KMS-11 (cell line): Measurements from ENCODE around the gene HSPA12A.

Experiments used
- H2AFZ ChIP-seq: fragments of 200-600 bp; sonication (generic); 2 replicates; pipeline ENCODE4 v1.6.1; 2016; ENCODE audit warnings: antibody characterized with exemption, mixed run types, low read depth
- H3K27ac ChIP-seq: fragments of 200-600 bp; sonication (generic); 2 replicates; pipeline ENCODE4 v1.6.1; 2016; ENCODE audit warnings: mild to moderate bottlenecking, mixed run types
- H3K27me3 ChIP-seq: fragments of 200-600 bp; sonication (generic); 2 replicates; pipeline ENCODE4 v1.6.1; 2017; ENCODE audit warnings: mild to moderate bottlenecking, low read depth, mixed run types, moderate library complexity; ENCODE audit not compliant: insufficient read depth
- H3K36me3 ChIP-seq: fragments of 200-600 bp; sonication (generic); 2 replicates; pipeline ENCODE4 v1.6.1; 2017; ENCODE audit warnings: mild to moderate bottlenecking, mixed run types; ENCODE audit not compliant: insufficient read depth
- H3K4me1 ChIP-seq: fragments of 200-600 bp; sonication (generic); 2 replicates; pipeline ENCODE4 v1.6.1; 2016; ENCODE audit warnings: mild to moderate bottlenecking, low read depth, mixed run types; ENCODE audit not compliant: poor library complexity, severe bottlenecking
- H3K4me2 ChIP-seq: fragments of 200-600 bp; sonication (generic); 2 replicates; pipeline ENCODE4 v1.7.0; 2016; ENCODE audit warnings: mild to moderate bottlenecking, mixed run types
- H3K4me3 ChIP-seq: fragments of 200-600 bp; sonication (generic); IDR thresholded peaks from 2 replicates; pipeline ENCODE4 v1.6.1; 2017; ENCODE audit warnings: low read depth, low read length, mixed read lengths; ENCODE audit not compliant: insufficient read depth
- H3K79me2 ChIP-seq: fragments of 200-600 bp; sonication (generic); 2 replicates; pipeline ENCODE4 v1.6.1; 2016; ENCODE audit warnings: low read depth, mixed run types; ENCODE audit not compliant: insufficient read depth
- H3K9ac ChIP-seq: fragments of 200-600 bp; sonication (generic); 2 replicates; pipeline ENCODE4 v1.6.1; 2016; ENCODE audit warnings: mild to moderate bottlenecking, mixed run types
- H4K20me1 ChIP-seq: fragments of 200-600 bp; sonication (generic); 2 replicates; pipeline ENCODE4 v1.6.1; 2016; ENCODE audit warnings: mild to moderate bottlenecking, mixed run types; ENCODE audit not compliant: insufficient read depth
- TF ChIP-seq, protein P1 (sequence below): fragments of 200-600 bp; sonication (generic); conservative IDR thresholded peaks from 2 replicates; pipeline ENCODE4 v1.6.1; 2017; ENCODE audit warnings: low read depth, mild to moderate bottlenecking, antibody characterized with exemption, low read length, moderate library complexity, mixed read lengths

The HSPA12A gene

DNA sequence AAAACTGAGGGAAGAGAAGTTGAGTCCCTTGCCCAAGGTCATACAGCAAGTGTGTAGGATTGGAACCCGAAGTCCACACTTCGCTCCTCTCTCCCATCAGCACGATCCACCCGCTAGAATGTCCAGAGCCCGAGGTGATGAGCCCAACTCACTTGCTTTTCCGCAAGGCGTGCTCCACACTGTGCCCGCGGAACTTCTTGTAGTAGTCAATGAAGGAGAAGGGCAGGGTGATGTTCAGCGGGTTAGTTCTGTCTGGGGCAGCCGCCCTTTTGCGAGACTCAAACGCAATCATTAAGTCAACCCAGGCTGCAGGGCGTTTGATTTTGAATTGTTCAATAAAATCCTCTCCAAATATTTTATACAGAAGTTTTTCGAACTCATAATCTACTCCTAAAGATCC, 63.0 kb downstream of the HSPA12A start:
- Histone ChIP-seq H3K36me3 (no peaks in the 10 kb centered on the region), H3K4me2 (no peak overlapping the region), H3K4me3 (no peak overlapping the region), H3K27ac (no peak overlapping the region), H3K79me2 (no peaks in the 10 kb centered on the region), H4K20me1 (no peaks in the 10 kb centered on the region), H3K9ac (no peak overlapping the region), H3K27me3 (no peaks in the 10 kb centered on the region), H2AFZ (no peak overlapping the region), H3K4me1 (no peaks in the 10 kb centered on the region)
- TF ChIP-seq, protein P1, sequence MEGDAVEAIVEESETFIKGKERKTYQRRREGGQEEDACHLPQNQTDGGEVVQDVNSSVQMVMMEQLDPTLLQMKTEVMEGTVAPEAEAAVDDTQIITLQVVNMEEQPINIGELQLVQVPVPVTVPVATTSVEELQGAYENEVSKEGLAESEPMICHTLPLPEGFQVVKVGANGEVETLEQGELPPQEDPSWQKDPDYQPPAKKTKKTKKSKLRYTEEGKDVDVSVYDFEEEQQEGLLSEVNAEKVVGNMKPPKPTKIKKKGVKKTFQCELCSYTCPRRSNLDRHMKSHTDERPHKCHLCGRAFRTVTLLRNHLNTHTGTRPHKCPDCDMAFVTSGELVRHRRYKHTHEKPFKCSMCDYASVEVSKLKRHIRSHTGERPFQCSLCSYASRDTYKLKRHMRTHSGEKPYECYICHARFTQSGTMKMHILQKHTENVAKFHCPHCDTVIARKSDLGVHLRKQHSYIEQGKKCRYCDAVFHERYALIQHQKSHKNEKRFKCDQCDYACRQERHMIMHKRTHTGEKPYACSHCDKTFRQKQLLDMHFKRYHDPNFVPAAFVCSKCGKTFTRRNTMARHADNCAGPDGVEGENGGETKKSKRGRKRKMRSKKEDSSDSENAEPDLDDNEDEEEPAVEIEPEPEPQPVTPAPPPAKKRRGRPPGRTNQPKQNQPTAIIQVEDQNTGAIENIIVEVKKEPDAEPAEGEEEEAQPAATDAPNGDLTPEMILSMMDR, result no peak

DNA sequence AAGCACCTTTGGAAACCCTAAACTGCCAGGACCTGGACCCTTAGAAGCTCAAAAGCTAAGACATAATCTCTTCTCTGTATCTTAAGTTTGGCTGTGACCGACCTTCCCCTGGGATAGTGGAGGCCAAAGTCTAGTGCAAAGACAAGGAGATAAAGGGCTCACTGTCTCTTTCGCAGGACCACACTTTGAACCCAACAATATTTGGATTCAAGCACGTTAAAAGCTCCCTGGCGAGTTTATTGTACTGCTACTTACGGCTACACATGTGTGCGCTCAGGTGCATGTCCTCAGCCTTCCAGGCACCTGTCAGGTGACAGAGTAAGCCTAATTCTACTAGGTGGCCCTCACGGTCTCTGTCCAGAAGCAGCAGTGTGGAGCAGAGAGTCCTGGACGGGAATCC, 65.7 kb downstream of the HSPA12A start:
- TF ChIP-seq, protein P1, result no peak
- no peaks in the 10 kb centered on the region for H4K20me1 ChIP-seq

DNA sequence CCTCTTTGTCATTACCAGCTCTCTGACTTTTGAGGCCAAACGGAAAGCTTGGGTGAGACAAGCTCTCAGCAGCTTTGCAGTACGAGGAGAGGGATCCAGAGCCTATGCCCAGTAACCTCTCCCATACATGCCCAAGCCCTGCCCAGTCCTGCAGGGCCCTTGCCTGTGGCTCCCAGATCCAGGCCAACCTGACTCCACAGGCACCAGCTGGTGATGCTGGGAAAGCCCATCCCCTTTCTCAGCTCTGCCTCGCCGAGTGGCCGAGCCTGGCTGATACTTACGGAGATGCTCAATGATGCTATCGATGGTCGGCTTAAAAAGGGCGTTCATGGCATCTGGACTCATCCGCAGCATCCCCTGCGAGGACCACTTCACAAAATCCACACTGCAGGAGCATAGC, 66.2 kb downstream of the HSPA12A start:
- Histone ChIP-seq H3K36me3 (no peaks in the 10 kb centered on the region), H2AFZ (no peak overlapping the region), H3K4me1 (no peaks in the 10 kb centered on the region), H3K4me2 (no peak overlapping the region), H3K4me3 (no peak overlapping the region), H3K27ac (no peak overlapping the region), H3K9ac (no peak overlapping the region), H3K79me2 (no peaks in the 10 kb centered on the region), H3K27me3 (no peaks in the 10 kb centered on the region), H4K20me1 (no peaks in the 10 kb centered on the region)
- TF ChIP-seq, protein P1, result no peak

More for the DNA sequence above, 65.7 kb downstream of the HSPA12A start:
- Histone ChIP-seq H3K4me1 (no peaks in the 10 kb centered on the region), H3K27ac (no peak overlapping the region), H3K79me2 (no peaks in the 10 kb centered on the region), H3K4me2 (no peak overlapping the region), H3K4me3 (no peak overlapping the region), H3K27me3 (no peaks in the 10 kb centered on the region), H3K9ac (no peak overlapping the region), H2AFZ (no peak overlapping the region), H3K36me3 (no peaks in the 10 kb centered on the region)

DNA sequence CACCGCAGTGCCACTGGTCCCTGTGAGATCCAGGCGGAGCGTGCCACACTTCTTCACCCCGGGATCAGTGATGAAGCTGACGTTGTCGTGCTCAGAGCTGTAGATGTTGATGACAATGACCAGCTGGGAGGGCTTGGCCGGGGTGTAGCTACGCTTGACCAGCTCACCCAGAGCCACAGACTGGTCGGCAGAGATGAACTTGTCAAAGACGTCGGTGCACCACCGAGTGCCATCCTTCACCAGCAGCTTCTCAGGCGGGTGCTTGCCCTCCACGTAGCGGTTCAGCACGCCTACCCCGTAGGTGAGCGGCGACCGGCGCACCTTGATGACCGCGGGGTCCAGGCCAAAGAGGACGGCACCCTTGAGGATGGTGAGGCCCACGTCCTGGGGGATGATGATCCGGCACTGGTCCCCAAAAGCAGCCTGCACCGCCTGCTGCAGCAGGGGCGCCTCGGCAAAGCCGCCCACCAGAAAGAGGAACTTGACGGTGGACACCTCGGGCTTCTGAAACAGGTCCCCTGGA, 67.4 kb downstream of the HSPA12A start:
- H3K4me1 ChIP-seq, result no peaks in the 10 kb centered on the region

More for the DNA sequence above, 67.4 kb downstream of the HSPA12A start:
- H3K27ac ChIP-seq, result no peak overlapping the region
- no peak overlapping the region for H3K4me2 ChIP-seq
- H4K20me1 ChIP-seq, result no peaks in the 10 kb centered on the region
- no peak overlapping the region for H2AFZ ChIP-seq
- no peaks in the 10 kb centered on the region for H3K27me3 ChIP-seq
- no peaks in the 10 kb centered on the region for H3K36me3 ChIP-seq
- TF ChIP-seq, protein P1, result no peak
- no peaks in the 10 kb centered on the region for H3K79me2 ChIP-seq
- H3K4me3 ChIP-seq, result no peak overlapping the region
- no peak overlapping the region for H3K9ac ChIP-seq
